HepG2 (cell line): ENCODE results near the gene CFAP97D1. TPM values are rescaled to one million over a fixed set of nuclear protein-coding genes. Genes with fewer than 3 reads are reported as not detected.
A peak's percentile ranks its signal among the peaks of the same experiment; 100 is the strongest.

Experiments
- AGO2 ChIP-seq: fragments of 200-400 bp; formaldehyde crosslinking; optimal IDR thresholded peaks from 2 replicates; pipeline ENCODE3; 2017; ENCODE audit warnings: mild to moderate bottlenecking, low read depth, low read length, moderate library complexity
- ASH2L ChIP-seq: fragments of 300-600, 200-600 bp; sonication (generic); IDR thresholded peaks from 2 replicates; pipeline ENCODE4 v1.7.0; 2017; ENCODE audit warnings: low read depth, mild to moderate bottlenecking, moderate library complexity, mixed read lengths, low read length; ENCODE audit not compliant: insufficient read length
- FOXK1 ChIP-seq: sonication (generic); formaldehyde crosslinking; IDR thresholded peaks from 2 replicates; pipeline ENCODE4 v1.4.0; 2020; ENCODE audit warnings: low read depth, missing genetic modification reagents, borderline replicate concordance
- GATA4 ChIP-seq: sonication (generic); IDR thresholded peaks from 2 replicates; pipeline ENCODE4 v1.6.1; 2016; ENCODE audit warnings: antibody characterized with exemption, low read depth, borderline replicate concordance
- GLI4 ChIP-seq: sonication (generic); formaldehyde crosslinking; IDR thresholded peaks from 2 replicates; pipeline ENCODE4 v1.5.1; 2020; ENCODE audit warnings: missing genetic modification reagents, mild to moderate bottlenecking, moderate library complexity, borderline replicate concordance
- JUND ChIP-seq: sonication (generic); formaldehyde crosslinking; IDR thresholded peaks from 2 replicates; pipeline ENCODE4 v1.8.0; 2022; ENCODE audit warnings: mild to moderate bottlenecking, missing genetic modification reagents
- MIER3 ChIP-seq: IDR thresholded peaks from 2 replicates; pipeline ENCODE4 v1.6.1; 2016; ENCODE audit warnings: missing compliant biosample characterization, borderline replicate concordance
- PRMT3 ChIP-seq: sonication (generic); formaldehyde crosslinking; IDR thresholded peaks from 2 replicates; pipeline ENCODE4 v1.8.1; 2022; ENCODE audit warnings: low read depth, mild to moderate bottlenecking, moderate library complexity, missing genetic modification reagents, borderline replicate concordance
- RCOR2 ChIP-seq: IDR thresholded peaks from 2 replicates; pipeline ENCODE4 v1.6.1; 2016; ENCODE audit warnings: missing biosample characterization, missing genetic modification reagents
- RELA ChIP-seq: sonication (generic); formaldehyde crosslinking; IDR thresholded peaks from 2 replicates; pipeline ENCODE4 v1.4.0; 2020; ENCODE audit warnings: missing genetic modification reagents
- SIN3B ChIP-seq: fragments of 150-350 bp; IDR thresholded peaks from 2 replicates; pipeline ENCODE4 v1.6.1; 2014; ENCODE audit warnings: low read length
- ZBTB20 ChIP-seq: sonication (generic); formaldehyde crosslinking; IDR thresholded peaks from 2 replicates; pipeline ENCODE4 v1.8.1; 2023; ENCODE audit warnings: missing genetic modification reagents, low read depth, mild to moderate bottlenecking, borderline replicate concordance
- ZNF251 ChIP-seq: sonication (generic); formaldehyde crosslinking; IDR thresholded peaks from 2 replicates; pipeline ENCODE4 v1.9.0; 2021; ENCODE audit warnings: mild to moderate bottlenecking, missing genetic modification reagents
- ZNF407 ChIP-seq: sonication (generic); formaldehyde crosslinking; IDR thresholded peaks from one replicate; pipeline ENCODE4 v1.5.1; 2020; ENCODE audit warnings: mild to moderate bottlenecking, missing genetic modification reagents; ENCODE audit errors: not compliant biosample characterization
- ZNF589 ChIP-seq: sonication (generic); formaldehyde crosslinking; conservative IDR thresholded peaks from 2 replicates; pipeline ENCODE4 v1.8.0; 2022; ENCODE audit warnings: mild to moderate bottlenecking, moderate library complexity, missing genetic modification reagents
- ZNF768 ChIP-seq: sonication (generic); formaldehyde crosslinking; IDR thresholded peaks from 2 replicates; pipeline ENCODE4 v1.4.0; 2020; ENCODE audit warnings: missing genetic modification reagents
- polyA plus RNA-seq, 8 experiments: library from polyadenylated mRNA; depleted of rRNA in 3 of 8; stranded (reverse) in 7 of 8; unstranded in 1 of 8; fragments of >200 nt; fragmentation: Illumina TruSeq in 4 of 8; extraction: Trizol in 4 of 8; gene quantifications; 2 replicates each; pipeline versions ENCODE4 v1.2.1 to v1.2.3, GENCODE V29; 2011 to 2016; ENCODE audit warnings: low read depth in 4 of 8, missing spikeins in 1 of 8, mixed read lengths in 1 of 8; ENCODE audit not compliant: insufficient read depth in 1 of 8
- total RNA-seq, 5 experiments: library from RNA; depleted of rRNA; stranded (reverse); fragments of >200 nt; fragmentation: Illumina TruSeq; extraction: Trizol; gene quantifications; 2 replicates each; pipeline ENCODE4 v1.2.3, GENCODE V29; 2016; ENCODE audit warnings: low read depth in 1 of 5
- TF ChIP-seq, protein P1 (sequence below): sonication (generic); formaldehyde crosslinking; IDR thresholded peaks from 2 replicates; pipeline ENCODE4 v1.4.0; 2020; ENCODE audit warnings: low read depth, missing genetic modification reagents
- TF ChIP-seq, protein P2 (sequence below): sonication (generic); formaldehyde crosslinking; IDR thresholded peaks from 2 replicates; pipeline ENCODE4 v1.8.1; 2023; ENCODE audit warnings: mild to moderate bottlenecking, missing genetic modification reagents

Gene CFAP97D1
- total and polyA plus RNA-seq, 2 of the 13 experiments (the other 11 are each of a cell fraction or from before 2014, with no cell fraction given), result 0.02 TPM; not detected in 1

DNA sequence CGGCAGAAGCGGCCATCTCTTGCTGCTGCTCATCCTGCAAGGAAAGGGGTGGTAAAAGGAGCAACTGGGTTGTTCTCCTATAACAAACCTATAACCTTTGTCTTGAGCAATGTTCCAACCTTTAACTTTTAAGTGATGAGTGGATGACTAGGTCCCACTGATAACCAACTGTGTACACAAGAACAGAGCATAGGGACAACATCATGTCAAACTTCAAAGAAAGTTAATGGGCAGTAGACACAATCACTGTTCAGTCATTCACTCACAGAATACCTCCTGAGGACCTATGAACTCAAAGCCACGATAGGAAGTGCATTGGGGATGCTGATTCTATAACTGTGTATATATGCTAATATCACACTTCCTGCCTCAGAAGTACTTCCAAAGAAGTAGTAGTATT, 21.6 kb downstream of the CFAP97D1 start (continued):
- TF ChIP-seq, protein P1, sequence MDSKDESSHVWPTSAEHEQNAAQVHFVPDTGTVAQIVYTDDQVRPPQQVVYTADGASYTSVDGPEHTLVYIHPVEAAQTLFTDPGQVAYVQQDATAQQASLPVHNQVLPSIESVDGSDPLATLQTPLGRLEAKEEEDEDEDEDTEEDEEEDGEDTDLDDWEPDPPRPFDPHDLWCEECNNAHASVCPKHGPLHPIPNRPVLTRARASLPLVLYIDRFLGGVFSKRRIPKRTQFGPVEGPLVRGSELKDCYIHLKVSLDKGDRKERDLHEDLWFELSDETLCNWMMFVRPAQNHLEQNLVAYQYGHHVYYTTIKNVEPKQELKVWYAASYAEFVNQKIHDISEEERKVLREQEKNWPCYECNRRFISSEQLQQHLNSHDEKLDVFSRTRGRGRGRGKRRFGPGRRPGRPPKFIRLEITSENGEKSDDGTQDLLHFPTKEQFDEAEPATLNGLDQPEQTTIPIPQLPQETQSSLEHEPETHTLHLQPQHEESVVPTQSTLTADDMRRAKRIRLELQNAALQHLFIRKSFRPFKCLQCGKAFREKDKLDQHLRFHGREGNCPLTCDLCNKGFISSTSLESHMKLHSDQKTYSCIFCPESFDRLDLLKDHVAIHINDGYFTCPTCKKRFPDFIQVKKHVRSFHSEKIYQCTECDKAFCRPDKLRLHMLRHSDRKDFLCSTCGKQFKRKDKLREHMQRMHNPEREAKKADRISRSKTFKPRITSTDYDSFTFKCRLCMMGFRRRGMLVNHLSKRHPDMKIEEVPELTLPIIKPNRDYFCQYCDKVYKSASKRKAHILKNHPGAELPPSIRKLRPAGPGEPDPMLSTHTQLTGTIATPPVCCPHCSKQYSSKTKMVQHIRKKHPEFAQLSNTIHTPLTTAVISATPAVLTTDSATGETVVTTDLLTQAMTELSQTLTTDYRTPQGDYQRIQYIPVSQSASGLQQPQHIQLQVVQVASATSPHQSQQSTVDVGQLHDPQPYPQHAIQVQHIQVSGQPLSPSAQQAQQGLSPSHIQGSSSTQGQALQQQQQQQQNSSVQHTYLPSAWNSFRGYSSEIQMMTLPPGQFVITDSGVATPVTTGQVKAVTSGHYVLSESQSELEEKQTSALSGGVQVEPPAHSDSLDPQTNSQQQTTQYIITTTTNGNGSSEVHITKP (CRISPR knock-in tag), result 0 out of 2 replicates have a peak, but pooled peaks have one; percentile 42
- TF ChIP-seq ZNF251 (no peak), GATA4 (peak; percentile 90; the same call in 1 of the 2 replicates), JUND (CRISPR knock-in tag) (peak; percentile 36; the same call in 1 of the 2 replicates), ZBTB20 (peak; percentile 67; the same call in 1 of the 2 replicates), ASH2L (no peak), ZNF407 (CRISPR knock-in tag) (no peak), AGO2 (no peak), MIER3 (peak; percentile 77; the same call in 1 of the 2 replicates), ZNF589 (CRISPR knock-in tag) (peak; percentile 74), FOXK1 (CRISPR knock-in tag) (peak; percentile 74; the same call in 1 of the 2 replicates), RELA (CRISPR knock-in tag) (no peak), GLI4 (CRISPR knock-in tag) (no peak), PRMT3 (CRISPR knock-in tag) (no peak), SIN3B (no peak), RCOR2 (CRISPR knock-in tag) (peak; percentile 99), ZNF768 (CRISPR knock-in tag) (no peak)
- TF ChIP-seq, protein P2, sequence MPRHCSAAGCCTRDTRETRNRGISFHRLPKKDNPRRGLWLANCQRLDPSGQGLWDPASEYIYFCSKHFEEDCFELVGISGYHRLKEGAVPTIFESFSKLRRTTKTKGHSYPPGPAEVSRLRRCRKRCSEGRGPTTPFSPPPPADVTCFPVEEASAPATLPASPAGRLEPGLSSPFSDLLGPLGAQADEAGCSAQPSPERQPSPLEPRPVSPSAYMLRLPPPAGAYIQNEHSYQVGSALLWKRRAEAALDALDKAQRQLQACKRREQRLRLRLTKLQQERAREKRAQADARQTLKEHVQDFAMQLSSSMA (CRISPR knock-in tag), result no peak
